Measurements from ENCODE around the gene UBE2A.

UBE2A gene

DNA sequence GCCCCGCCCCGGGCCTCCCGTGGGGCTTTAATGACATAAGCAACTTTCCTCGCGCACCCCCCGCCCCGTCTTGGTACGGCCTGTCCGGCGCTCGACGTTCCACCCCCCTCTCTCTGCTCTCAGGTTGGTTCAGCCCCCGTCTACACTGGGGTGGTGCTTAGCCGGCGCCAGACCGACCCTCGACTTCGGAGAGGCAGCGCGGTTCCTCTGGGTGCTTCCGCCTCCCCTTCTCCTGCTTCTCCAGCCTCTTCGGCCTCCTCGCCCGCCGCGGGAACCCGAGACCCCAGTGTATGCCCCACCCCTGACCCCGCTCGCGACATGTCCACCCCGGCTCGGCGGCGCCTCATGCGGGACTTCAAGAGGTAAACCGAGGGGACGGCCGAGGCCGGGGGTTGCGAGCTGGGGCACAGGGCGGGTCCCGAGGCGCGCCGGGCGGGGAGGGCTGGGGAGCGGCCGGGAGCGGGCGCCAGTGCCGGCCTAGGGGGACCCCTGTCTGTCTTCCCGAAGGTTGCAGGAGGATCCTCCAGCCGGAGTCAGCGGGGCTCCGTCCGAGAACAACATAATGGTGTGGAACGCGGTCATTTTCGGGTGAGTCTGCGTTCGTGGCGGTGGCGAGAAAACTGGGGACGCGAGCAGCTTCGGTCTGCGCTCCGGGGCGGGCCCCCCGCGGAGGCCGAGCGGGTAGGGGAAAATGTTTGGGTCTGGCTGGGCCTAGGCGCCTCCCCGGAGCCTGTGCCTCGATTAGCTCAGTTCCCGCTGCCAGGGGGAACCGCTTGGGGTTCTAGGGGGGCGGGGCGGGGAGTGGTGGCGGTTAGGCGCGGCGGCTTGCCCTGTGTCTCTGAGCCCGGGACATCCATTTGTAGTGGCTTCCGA, at the start of gene UBE2A:
Gene UBE2A, plus strand, starts transcription at position 170 of the 873 bp plus-strand sequence. Its CDS starts 149 bp downstream, at position 319.
- DNase-seq (ENCODE audit: low read depth, low spot score) = peak; percentile 82

GRCh38 chrX:119529345-119530276, 44.8 kb upstream of the UBE2A start:
- no peak for DNase-seq (ENCODE audit: low read depth, low spot score)

GRCh38 chrX:119537487-119537886, 36.9 kb upstream of the UBE2A start:
- DNase-seq (ENCODE audit: low read depth, low spot score) = no peak

GRCh38 chrX:119539872-119540271, 34.5 kb upstream of the UBE2A start:
- DNase-seq (ENCODE audit: low read depth, low spot score) = no peak

DNA sequence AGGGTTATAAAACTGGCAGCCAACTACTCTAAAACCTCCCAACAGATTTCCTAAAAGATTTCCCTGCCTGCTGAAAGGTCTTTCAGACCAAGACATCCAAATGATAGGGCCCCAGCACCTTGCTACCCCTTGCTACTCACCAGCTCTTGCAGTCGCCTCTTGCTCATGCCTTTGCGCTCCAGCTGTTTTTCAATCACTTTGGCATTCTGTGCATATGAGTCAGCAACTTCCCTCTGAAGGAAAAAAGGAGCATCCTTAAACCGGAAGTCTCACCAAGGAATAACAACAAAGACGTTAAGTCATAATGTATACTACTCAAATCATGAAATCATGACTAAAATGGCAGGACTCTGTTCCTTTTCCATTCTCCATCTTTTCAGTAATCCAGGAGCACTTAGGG, 33.2 kb upstream of the UBE2A start:
- no peak for DNase-seq (ENCODE audit: low read depth, low spot score)

DNA sequence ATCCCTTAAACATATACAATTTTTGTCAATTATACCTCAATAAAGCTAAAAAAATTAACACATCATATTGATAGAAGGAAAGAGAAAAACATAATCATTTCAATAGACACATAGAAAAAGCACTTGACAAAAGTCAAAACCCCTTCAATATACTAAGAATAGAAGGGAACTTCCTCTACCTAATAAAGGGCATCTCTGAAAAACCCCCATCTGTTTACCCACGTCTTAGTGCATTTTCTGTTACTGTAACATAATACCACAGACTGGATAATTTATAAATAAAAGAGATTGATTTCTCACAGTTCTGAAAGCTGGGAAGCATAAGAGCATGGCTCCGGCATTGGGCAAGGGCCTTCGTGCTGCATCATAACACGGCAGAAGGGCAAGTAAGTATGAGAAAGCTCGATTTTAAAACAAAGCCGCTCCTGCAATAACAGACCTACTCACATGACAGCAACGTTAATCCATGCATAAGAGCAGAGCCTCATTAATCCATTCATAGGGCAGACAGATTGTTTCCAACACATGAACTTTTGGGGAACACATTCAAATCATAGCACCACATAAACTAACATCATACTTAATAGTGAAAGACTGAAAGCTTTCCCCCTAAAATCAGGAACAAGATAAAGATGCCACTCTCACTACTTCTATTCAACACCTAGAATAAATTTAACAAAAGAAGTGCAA, 24.9 kb upstream of the UBE2A start:
- DNase-seq (ENCODE audit: low read depth, low spot score) = no peak

DNA sequence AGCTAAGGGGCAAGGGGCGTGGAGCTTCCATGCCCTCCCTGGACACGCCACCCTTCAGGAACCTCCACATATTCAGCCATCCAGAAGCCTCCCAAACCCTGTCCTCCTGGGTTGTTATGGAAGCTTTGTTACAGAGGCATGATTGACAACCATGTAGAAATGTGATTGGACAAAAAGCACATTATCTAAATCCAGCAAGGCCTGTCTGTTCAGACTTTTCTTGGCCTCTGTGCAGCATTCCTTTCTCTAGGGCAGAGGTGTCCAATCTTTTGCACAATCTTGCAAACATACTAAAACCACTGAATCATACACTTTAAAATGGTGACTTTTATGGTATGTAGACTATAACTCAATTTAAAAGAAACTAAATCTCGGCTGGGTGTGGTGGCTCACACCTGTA, 21.9 kb upstream of the UBE2A start:
- no peak for DNase-seq (ENCODE audit: low read depth, low spot score)

DNA sequence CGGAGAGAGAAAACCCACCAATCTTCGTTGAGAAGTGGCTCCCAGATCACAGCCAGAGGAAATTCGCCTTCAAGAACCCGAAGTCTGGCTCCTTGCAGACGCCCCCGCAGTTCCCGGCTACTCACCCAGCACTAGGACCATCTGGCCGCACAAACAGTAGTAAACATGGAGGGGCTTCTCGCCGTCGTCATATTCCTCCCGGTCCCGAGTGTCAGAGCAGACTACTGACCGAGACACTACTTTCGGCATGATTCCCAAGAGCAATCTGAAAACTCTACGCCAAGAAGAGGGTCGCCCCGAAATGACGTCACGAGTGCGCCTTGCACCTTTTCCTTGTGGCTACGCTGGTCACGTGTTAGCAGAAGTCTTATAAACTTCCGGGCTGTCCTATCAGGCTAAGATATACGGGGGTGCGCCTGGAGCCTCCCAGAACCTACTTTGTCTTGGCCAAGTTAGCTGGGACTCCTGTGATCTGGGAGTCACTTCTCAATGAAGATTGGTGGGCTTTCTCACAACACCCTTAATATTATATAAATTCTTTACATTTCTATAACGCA, 9.2 kb upstream of the UBE2A start, which contains the start of gene STEEP1:
Gene STEEP1, minus strand, starts transcription at position 303 of the 557 bp plus-strand sequence. Its CDS starts 54 bp downstream, at position 249.
- DNase-seq (ENCODE audit: low read depth, low spot score) = peak; percentile 67

GRCh38 chrX:119570351-119570835, 4.0 kb upstream of the UBE2A start:
- DNase-seq (ENCODE audit: low read depth, low spot score) = no peak

DNA sequence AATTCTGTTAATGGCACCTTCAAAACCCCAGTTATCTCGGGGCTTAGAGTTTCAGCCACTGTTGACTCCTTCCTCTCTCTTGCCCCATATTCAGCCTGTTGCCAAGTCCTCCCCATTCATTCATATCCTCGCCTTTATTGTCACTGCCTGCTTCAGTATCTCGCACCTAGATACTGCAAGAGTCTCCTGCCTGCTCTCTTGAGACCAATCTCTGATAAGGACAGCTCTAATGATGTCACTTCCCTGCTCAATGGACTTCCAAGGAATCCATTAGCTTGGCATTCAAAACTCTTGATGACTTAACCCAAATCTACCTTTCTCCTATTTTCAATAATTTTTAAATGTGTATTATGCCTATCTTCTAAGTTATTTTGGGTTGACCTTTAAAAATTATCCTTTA, 1.1 kb upstream of the UBE2A start:
- DNase-seq (ENCODE audit: low read depth, low spot score) = no peak

GRCh38 chrX:119573840-119574393, 446 bp upstream of the UBE2A start:
- no peak for DNase-seq (ENCODE audit: low read depth, low spot score)

- no peak for DNase-seq (ENCODE audit: low read depth, low spot score)
Measured at GRCh38 chrX:119579414-119579813, 5.1 kb downstream of the UBE2A start.

- DNase-seq (ENCODE audit: low read depth, low spot score) = no peak
Measured at GRCh38 chrX:119583431-119584059, 9.2 kb downstream of the UBE2A start.

DNA sequence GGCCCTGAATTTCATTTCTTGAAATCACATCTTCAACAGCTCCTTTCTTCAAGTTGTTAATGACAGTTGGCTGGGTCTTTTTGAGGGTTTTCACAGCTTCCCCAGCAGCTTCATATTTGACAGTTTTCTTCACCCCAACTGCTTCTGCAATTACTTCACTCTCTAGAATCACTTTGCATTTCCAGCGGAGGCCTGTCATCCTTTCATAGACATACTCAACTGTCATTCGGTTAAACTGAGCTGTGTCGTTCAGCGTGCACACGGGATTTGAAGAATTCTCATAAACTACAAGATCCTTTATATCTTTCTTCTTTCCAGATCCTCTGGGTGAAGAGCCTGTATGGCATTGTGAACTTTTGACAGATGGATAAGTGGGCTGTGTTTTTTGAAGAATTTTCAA, 15.4 kb downstream of the UBE2A start:
- no peak for DNase-seq (ENCODE audit: low read depth, low spot score)

GRCh38 chrX:119602701-119603255, 28.4 kb downstream of the UBE2A start:
- no peak for DNase-seq (ENCODE audit: low read depth, low spot score)

DNA sequence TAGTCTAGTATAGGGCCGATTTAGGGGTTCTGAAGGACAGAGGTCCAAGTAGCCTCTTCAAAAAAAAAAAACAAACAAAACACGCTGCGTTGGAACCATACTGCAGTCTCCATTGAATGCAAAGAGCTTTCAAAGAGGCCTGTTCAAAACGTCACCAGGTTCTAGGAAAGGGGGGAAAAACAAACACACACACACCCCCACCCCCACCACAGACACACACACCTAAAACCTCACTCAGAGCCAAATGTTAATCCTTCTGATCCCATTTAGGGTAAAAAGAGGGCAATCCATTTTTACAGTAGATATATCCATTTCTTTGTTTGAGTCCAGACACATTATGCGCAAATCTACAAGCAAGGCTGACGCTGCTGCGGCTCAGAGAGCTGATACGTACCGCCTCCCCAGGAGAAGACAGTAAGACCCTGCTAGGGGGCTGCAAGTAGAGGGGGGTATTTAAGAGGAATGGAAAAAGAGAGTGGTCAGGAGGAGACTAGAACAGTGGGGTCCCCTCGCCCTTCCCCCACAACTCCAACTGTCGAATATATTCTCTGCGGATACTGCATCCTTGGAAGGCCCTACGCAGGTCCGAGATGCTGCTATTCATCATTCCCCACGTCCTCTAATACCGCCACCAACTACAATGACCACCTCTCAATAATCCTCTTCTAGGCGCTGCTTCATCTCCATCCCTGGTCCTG, 30.6 kb downstream of the UBE2A start:
- DNase-seq (ENCODE audit: low read depth, low spot score) = no peak

DNA sequence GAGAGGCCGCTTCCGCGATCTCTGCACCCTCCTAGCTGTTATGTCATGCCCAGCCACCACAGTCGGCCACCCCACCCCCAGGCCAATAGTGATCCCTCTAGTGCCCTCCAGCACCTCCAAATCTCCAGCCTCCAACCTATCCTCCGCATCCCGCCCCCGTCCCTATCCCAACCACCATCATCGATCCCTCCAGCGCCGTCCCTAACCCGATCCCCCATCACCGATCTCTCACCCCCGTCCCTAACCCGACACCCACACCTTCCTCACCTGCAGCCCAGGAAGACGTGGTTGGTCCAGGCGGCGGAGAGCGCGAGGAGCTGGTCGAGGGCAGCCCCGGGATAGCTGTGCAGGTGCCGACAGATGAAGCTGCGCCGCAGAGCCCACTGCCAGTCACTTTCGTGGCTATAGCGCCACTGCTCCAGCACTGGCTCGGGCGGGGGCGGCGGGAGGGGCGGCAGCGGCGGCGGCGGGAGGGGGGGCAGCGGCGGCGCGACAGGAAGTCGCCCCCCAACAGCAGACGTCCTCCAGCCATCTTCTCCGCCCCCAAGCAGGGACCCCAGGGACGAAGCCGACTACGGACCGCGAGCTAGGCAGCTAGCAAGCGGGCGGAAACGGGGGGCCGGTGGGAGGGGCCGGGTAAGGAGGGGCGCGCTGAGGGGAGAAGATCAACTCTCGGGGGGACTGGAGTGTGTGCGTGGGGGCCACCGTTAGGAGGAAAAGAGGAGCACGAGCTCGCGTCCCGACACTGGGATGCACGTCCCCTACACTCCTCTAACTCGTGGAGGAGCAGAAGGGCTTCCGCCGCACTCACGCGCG, 31.3 kb downstream of the UBE2A start:
- peak; percentile 4 for DNase-seq (ENCODE audit: low read depth, low spot score)

DNA sequence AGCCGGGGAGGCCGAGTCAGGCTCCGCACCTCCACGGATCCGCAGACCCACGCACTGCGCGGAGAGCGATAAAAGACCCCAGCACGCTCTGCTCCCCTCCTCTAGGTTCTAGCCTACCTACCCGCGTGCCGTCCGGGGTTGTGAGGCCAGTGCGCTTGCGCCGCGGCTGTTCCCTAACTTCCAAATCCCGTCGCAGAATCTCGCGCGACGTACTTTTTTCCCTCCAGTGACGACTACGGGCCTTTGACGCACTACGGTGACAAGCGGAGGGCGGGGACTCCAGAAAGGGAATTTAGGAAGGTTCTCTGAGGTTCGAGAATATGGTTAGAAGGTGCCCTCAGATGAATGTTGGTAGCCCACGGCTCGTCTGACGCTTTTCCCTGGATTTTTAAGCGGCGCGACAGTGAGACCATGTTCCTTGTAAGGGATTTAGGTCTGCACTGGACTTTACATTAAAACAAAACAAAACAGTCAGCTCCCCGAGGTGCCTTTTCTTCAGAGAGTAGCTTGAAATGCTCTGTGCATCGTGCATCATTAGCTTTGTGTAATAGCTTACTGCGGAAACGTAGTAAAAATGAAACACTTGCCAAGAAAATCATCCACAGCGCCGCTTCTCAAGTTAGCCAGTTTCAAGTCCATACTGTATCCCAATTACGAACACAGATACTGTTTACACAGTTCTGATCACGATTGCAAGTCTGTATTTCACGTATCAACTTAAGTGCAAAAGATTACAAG, 32.1 kb downstream of the UBE2A start, which contains the start of gene NKRF:
Gene NKRF, minus strand, starts transcription at position 145 of the 738 bp plus-strand sequence.
- peak; percentile 65 for DNase-seq (ENCODE audit: low read depth, low spot score)

All from activated naive CD8-positive, alpha-beta T cell treated with anti-CD3 and anti-CD28 coated beads, Interleukin-2, amount 50 U/mL, for 16 hours (primary cell).